Endothelial cell of umbilical vein (primary cell): Measurements from ENCODE around the gene ZNF44. TPM values are rescaled to one million over a fixed set of nuclear protein-coding genes. Genes with fewer than 3 reads are reported as not detected.

Experiments used
- BruUV-seq: library from RNA; stranded (reverse); fragments of 400-500 nt; replicated peaks from 2 replicates; lab custom pipeline; 2021; lab: Mats Ljungman, UMichigan
- CTCF ChIA-PET: fragments of 300-600, 350-600 bp; sonication (Branson Sonifier 250); formaldehyde crosslinking; loops from one replicate; lab custom pipeline; 2021; ENCODE audit warnings: antibody characterized with exemption, inconsistent platforms; lab: Charles Lee
- POLR2A ChIA-PET: fragments of 300-600, 350-600 bp; sonication (Branson Sonifier 250); formaldehyde crosslinking; loops from one replicate; lab custom pipeline; 2021; ENCODE audit warnings: antibody characterized with exemption, inconsistent platforms; lab: Charles Lee
- DNase-seq: peaks from one replicate; pipeline ENCODE4 v3.0.0-alpha.2; 2011; ENCODE audit warnings: low read depth, low spot score
- FAIRE-seq: peaks from 2 replicates; lab custom pipeline; 2011; peaks lifted over from hg19 to GRCh38; lab: Jason Lieb, UNC
- H2AFZ ChIP-seq: 2 replicates; pipeline ENCODE4 v1.6.0; 2012; ENCODE audit warnings: low read depth, low read length, control low read depth, inconsistent platforms
- H3K27ac ChIP-seq: 2 replicates; pipeline ENCODE4 v1.5.1; 2011; ENCODE audit warnings: low read depth, mild to moderate bottlenecking, control low read depth, low read length, moderate library complexity; ENCODE audit not compliant: insufficient read depth
- H3K27me3 ChIP-seq, 2 experiments: 2 replicates each; pipeline versions ENCODE4 v1.6.0 to v1.6.1; 2011; ENCODE audit warnings: low read length in 2 of 2, mixed read lengths in 1 of 2; ENCODE audit not compliant: control insufficient read depth in 2 of 2, insufficient read depth in 2 of 2
- H3K36me3 ChIP-seq, 2 experiments: 2 replicates in 1 of 2; 3 replicates in 1 of 2; pipeline ENCODE4 v1.5.1; 2011; ENCODE audit warnings: low read length in 2 of 2, mild to moderate bottlenecking in 1 of 2, moderate library complexity in 1 of 2; ENCODE audit not compliant: control insufficient read depth in 2 of 2, insufficient read depth in 2 of 2; ENCODE audit errors: extremely low read depth in 1 of 2
- H3K4me1 ChIP-seq: 3 replicates; pipeline ENCODE4 v1.5.1; 2011; ENCODE audit warnings: mild to moderate bottlenecking, low read length; ENCODE audit not compliant: control insufficient read depth, insufficient read depth; ENCODE audit errors: extremely low read depth
- H3K4me2 ChIP-seq: 2 replicates; pipeline ENCODE4 v1.6.1; 2011; ENCODE audit warnings: low read length, control low read depth, mixed read lengths; ENCODE audit not compliant: insufficient read depth
- H3K4me3 ChIP-seq, 3 experiments: fragments of 200-600 bp in 1 of 3; sonication (generic), shearing (Covaris generic) in 1 of 3; replicated peaks in 1 of 3; 2 replicates each; pipeline ENCODE4 v1.5.1; 2011 to 2016; ENCODE audit warnings: control low read depth in 3 of 3, low read length in 3 of 3, mild to moderate bottlenecking in 2 of 3, inconsistent platforms in 1 of 3, low read depth in 1 of 3, moderate library complexity in 1 of 3; ENCODE audit not compliant: insufficient read depth in 1 of 3
- H3K79me2 ChIP-seq: 2 replicates; pipeline ENCODE4 v1.6.0; 2012; ENCODE audit warnings: low read length, inconsistent platforms; ENCODE audit not compliant: control insufficient read depth, insufficient read depth
- H3K9ac ChIP-seq: replicated peaks from 2 replicates; pipeline ENCODE3; 2011; ENCODE audit warnings: low read length, control low read depth; ENCODE audit not compliant: insufficient read depth; ENCODE audit errors: extremely low read depth
- H3K9me1 ChIP-seq: replicated peaks from 3 replicates; pipeline ENCODE4 v1.6.0; 2011; ENCODE audit warnings: mild to moderate bottlenecking, low read length; ENCODE audit not compliant: control insufficient read depth, insufficient read depth; ENCODE audit errors: extremely low read depth
- H3K9me3 ChIP-seq: replicated peaks from 2 replicates; pipeline ENCODE4 v1.5.1; 2012; ENCODE audit warnings: low read length, inconsistent platforms; ENCODE audit not compliant: control insufficient read depth, insufficient read depth
- H4K20me1 ChIP-seq: replicated peaks from 2 replicates; pipeline ENCODE3; 2011; ENCODE audit warnings: mild to moderate bottlenecking, low read length; ENCODE audit not compliant: control insufficient read depth, insufficient read depth; ENCODE audit errors: extremely low read depth
- CTCF ChIP-seq, 2 donors: IDR thresholded peaks; 1 replicate in 1 of 2; 2 replicates in 1 of 2; pipeline ENCODE4 v1.5.1; 2011; ENCODE audit warnings: low read length in 2 of 2, mild to moderate bottlenecking in 2 of 2, moderate library complexity in 2 of 2, control low read depth in 1 of 2, inconsistent platforms in 1 of 2, low read depth in 1 of 2; ENCODE audit not compliant: insufficient read depth in 1 of 2; ENCODE audit errors: extremely low read depth in 1 of 2
- EZH2 ChIP-seq: IDR thresholded peaks from 2 replicates; pipeline ENCODE4 v1.6.1; 2012; ENCODE audit warnings: borderline replicate concordance, low read depth, mild to moderate bottlenecking, moderate library complexity, low read length, inconsistent platforms; ENCODE audit not compliant: severe bottlenecking
- FOS ChIP-seq: IDR thresholded peaks from 2 replicates; pipeline ENCODE4 v1.6.1; 2011; ENCODE audit warnings: mild to moderate bottlenecking, low read length, moderate library complexity, borderline replicate concordance; ENCODE audit not compliant: insufficient read depth
- GATA2 ChIP-seq: IDR thresholded peaks from 2 replicates; pipeline ENCODE4 v1.7.0; 2011; ENCODE audit warnings: low read depth, mild to moderate bottlenecking, moderate library complexity, mixed read lengths, low read length; ENCODE audit not compliant: insufficient read length, insufficient read depth
- JUN ChIP-seq: IDR thresholded peaks from 2 replicates; pipeline ENCODE4 v1.6.1; 2011; ENCODE audit warnings: borderline replicate concordance, low read depth; ENCODE audit not compliant: insufficient read length, insufficient read depth
- MAX ChIP-seq: IDR thresholded peaks from 2 replicates; pipeline ENCODE4 v1.6.1; 2011; ENCODE audit not compliant: insufficient read depth, insufficient read length
- MYC ChIP-seq: IDR thresholded peaks from one replicate; pipeline ENCODE4 v1.6.1; 2011; ENCODE audit warnings: mild to moderate bottlenecking, low read depth, low read length
- POLR2A ChIP-seq: IDR thresholded peaks from 2 replicates; pipeline ENCODE4 v1.6.1; 2012; ENCODE audit warnings: low read depth, mild to moderate bottlenecking, control low read depth, low read length
- POLR2AphosphoS5 ChIP-seq: IDR thresholded peaks from 2 replicates; pipeline ENCODE4 v1.6.1; 2012; ENCODE audit warnings: low read depth, mild to moderate bottlenecking, control low read depth, low read length, moderate library complexity; ENCODE audit not compliant: insufficient read depth
- dilution Hi-C: fragments of 300-500 bp; cut with MboI; formaldehyde crosslinking; loops from one replicate; pipeline ENCODE4 v1.15.0; 2019; ENCODE audit warnings: low sequenced_read_pairs; ENCODE audit not compliant: extremely low pct_ligation_motif_present
- intact Hi-C: fragments of 100-400 bp; cut with micrococcal nuclease; formaldehyde crosslinking; loops from one replicate; pipeline ENCODE4 v1.10.0; 2022
- polyA plus RNA-seq, 4 experiments: library from polyadenylated mRNA; depleted of rRNA in 3 of 4; stranded (reverse) in 3 of 4; unstranded in 1 of 4; fragments of >200 nt; gene quantifications; 2 replicates each; pipeline versions ENCODE4 v1.2.1 to v1.2.3, GENCODE V29; 2011 to 2012; ENCODE audit warnings: missing spikeins in 1 of 4
- total RNA-seq: library from RNA; stranded (reverse); gene quantifications from 2 replicates; pipeline ENCODE4 v1.2.3, GENCODE V29; 2021

ZNF44 gene
- total and polyA plus RNA-seq, 2 donors (not counting 3 experiments of a cell fraction or from before 2014, with no cell fraction given) = 2.1 to 7.4 TPM

GRCh38 chr19:12232961-12233360 is 61.7 kb downstream of the ZNF44 start:
- Histone ChIP-seq H3K4me1 (no peaks in the 10 kb centered on the region), H3K4me3 (no peak overlapping the region), H4K20me1 (no peaks in the 10 kb centered on the region), H3K9ac (no peak overlapping the region), H3K4me2 (no peak overlapping the region), H3K36me3 (no peaks in the 10 kb centered on the region), H3K79me2 (no peaks in the 10 kb centered on the region), H3K9me1 (no peaks in the 10 kb centered on the region), H3K9me3 (peaks cover 2% of the 10 kb centered on the region), H3K27ac (no peak overlapping the region), H3K27me3 (no peaks in the 10 kb centered on the region), H2AFZ (no peak overlapping the region)
- CTCF ChIA-PET = no interaction called here
- intact Hi-C loops (no loop called here), dilution Hi-C loops (no loop called here)
- DNase-seq = no peak
- BruUV-seq = no TSS peak
- FAIRE-seq = no peak
- POLR2A ChIA-PET = no interaction called here
- TF ChIP-seq MAX (no peak), POLR2A (no peak), CTCF (IDR thresholded peaks at IDR 0.05; ENCODE audit: extremely low read depth in 1 of 2, insufficient read depth in 1 of 2, low read depth in 1 of 2, low read length in 2 of 2) (no peak), MYC (no peak), GATA2 (no peak), POLR2AphosphoS5 (no peak), EZH2 (no peak), FOS (no peak), JUN (no peak)
